SK-N-SH treated with all-trans-retinoic acid at 6 μM for 48 hours (cell line): ENCODE measurements around the gene PID1.

Experiments used
- ARNTL ChIP-seq: fragments of 450-650 bp; formaldehyde crosslinking; IDR thresholded peaks from 2 replicates; pipeline ENCODE4 v1.5.0; 2020; ENCODE audit warnings: low read depth, mild to moderate bottlenecking, moderate library complexity, borderline replicate concordance
- GLIS3 ChIP-seq: fragments of 250-450 bp; sonication (Bioruptor Pico); IDR thresholded peaks from 2 replicates; pipeline ENCODE4 v1.5.0; 2020; ENCODE audit warnings: mild to moderate bottlenecking, moderate library complexity
- OSR1 ChIP-seq: fragments of 250-450 bp; sonication (Bioruptor Pico); IDR thresholded peaks from 2 replicates; pipeline ENCODE4 v1.8.0; 2022; ENCODE audit warnings: moderate library complexity, mild to moderate bottlenecking, inconsistent platforms
- PPARA ChIP-seq: fragments of 250-450 bp; sonication (Bioruptor Pico); IDR thresholded peaks from 2 replicates; pipeline ENCODE4 v1.5.0; 2020; ENCODE audit warnings: mild to moderate bottlenecking, borderline replicate concordance
- RARB ChIP-seq: fragments of 250-450 bp; sonication (Bioruptor Pico); IDR thresholded peaks from 2 replicates; pipeline ENCODE4 v1.8.0; 2021; ENCODE audit warnings: mild to moderate bottlenecking, moderate library complexity
- TCF4 ChIP-seq: fragments of 250-450 bp; sonication (Bioruptor Pico); IDR thresholded peaks from 2 replicates; pipeline ENCODE4 v1.8.0; 2021; ENCODE audit warnings: mild to moderate bottlenecking, moderate library complexity, borderline replicate concordance
- TOX ChIP-seq: fragments of 250-450 bp; sonication (Bioruptor Pico); IDR thresholded peaks from 2 replicates; pipeline ENCODE4 v1.8.0; 2021; ENCODE audit warnings: mild to moderate bottlenecking, moderate library complexity, borderline replicate concordance
- ZNF70 ChIP-seq: fragments of 450-650 bp; formaldehyde crosslinking; IDR thresholded peaks from 2 replicates; pipeline ENCODE4 v1.5.0; 2020; ENCODE audit warnings: mild to moderate bottlenecking, moderate library complexity
- TF ChIP-seq, protein P1 (sequence below): fragments of 250-450 bp; sonication (Bioruptor Pico); IDR thresholded peaks from 2 replicates; pipeline ENCODE4 v1.8.0; 2020; ENCODE audit warnings: mild to moderate bottlenecking, moderate library complexity, borderline replicate concordance
- TF ChIP-seq, protein P2 (sequence below): fragments of 250-450 bp; sonication (Bioruptor Pico); IDR thresholded peaks from 2 replicates; pipeline ENCODE4 v1.5.1; 2021; ENCODE audit warnings: mild to moderate bottlenecking, moderate library complexity
- TF ChIP-seq, protein P3 (sequence below): fragments of 250-450 bp; sonication (Bioruptor Pico); IDR thresholded peaks from 2 replicates; pipeline ENCODE4 v1.5.0; 2020; ENCODE audit warnings: mild to moderate bottlenecking, moderate library complexity

DNA sequence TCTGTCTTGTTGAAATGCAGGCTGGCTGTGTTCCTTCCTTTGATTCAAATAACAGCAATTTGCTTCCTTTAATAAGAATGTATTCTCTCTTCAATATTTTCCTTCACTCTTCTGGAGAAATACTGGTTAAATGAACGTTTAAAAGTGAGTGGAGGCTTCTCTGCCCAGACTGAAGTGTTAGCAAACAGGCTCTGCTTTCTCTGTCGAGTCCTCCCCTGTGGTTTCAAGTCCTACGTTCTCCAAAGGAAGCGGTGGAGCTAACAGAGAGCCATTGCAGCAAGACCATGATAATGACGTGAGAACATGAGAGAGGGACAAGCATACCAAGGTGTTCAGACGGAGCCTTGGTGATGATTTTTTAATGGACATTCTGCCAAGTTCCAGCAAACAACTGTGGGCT is 26.2 kb upstream of the PID1 start:
- no peak for TF ChIP-seq PPARA (CRISPR knock-in tag)
- TF ChIP-seq, protein P1, sequence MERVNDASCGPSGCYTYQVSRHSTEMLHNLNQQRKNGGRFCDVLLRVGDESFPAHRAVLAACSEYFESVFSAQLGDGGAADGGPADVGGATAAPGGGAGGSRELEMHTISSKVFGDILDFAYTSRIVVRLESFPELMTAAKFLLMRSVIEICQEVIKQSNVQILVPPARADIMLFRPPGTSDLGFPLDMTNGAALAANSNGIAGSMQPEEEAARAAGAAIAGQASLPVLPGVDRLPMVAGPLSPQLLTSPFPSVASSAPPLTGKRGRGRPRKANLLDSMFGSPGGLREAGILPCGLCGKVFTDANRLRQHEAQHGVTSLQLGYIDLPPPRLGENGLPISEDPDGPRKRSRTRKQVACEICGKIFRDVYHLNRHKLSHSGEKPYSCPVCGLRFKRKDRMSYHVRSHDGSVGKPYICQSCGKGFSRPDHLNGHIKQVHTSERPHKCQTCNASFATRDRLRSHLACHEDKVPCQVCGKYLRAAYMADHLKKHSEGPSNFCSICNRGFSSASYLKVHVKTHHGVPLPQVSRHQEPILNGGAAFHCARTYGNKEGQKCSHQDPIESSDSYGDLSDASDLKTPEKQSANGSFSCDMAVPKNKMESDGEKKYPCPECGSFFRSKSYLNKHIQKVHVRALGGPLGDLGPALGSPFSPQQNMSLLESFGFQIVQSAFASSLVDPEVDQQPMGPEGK (CRISPR knock-in tag) = no peak
- TF ChIP-seq ZNF70 (CRISPR knock-in tag) = no peak
- TF ChIP-seq, protein P2, sequence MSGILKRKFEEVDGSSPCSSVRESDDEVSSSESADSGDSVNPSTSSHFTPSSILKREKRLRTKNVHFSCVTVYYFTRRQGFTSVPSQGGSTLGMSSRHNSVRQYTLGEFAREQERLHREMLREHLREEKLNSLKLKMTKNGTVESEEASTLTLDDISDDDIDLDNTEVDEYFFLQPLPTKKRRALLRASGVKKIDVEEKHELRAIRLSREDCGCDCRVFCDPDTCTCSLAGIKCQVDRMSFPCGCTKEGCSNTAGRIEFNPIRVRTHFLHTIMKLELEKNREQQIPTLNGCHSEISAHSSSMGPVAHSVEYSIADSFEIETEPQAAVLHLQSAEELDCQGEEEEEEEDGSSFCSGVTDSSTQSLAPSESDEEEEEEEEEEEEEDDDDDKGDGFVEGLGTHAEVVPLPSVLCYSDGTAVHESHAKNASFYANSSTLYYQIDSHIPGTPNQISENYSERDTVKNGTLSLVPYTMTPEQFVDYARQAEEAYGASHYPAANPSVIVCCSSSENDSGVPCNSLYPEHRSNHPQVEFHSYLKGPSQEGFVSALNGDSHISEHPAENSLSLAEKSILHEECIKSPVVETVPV (CRISPR knock-in tag) = no peak
- TF ChIP-seq TCF4 = no peak
- TF ChIP-seq TOX (CRISPR knock-in tag) = no peak
- TF ChIP-seq, protein P3, sequence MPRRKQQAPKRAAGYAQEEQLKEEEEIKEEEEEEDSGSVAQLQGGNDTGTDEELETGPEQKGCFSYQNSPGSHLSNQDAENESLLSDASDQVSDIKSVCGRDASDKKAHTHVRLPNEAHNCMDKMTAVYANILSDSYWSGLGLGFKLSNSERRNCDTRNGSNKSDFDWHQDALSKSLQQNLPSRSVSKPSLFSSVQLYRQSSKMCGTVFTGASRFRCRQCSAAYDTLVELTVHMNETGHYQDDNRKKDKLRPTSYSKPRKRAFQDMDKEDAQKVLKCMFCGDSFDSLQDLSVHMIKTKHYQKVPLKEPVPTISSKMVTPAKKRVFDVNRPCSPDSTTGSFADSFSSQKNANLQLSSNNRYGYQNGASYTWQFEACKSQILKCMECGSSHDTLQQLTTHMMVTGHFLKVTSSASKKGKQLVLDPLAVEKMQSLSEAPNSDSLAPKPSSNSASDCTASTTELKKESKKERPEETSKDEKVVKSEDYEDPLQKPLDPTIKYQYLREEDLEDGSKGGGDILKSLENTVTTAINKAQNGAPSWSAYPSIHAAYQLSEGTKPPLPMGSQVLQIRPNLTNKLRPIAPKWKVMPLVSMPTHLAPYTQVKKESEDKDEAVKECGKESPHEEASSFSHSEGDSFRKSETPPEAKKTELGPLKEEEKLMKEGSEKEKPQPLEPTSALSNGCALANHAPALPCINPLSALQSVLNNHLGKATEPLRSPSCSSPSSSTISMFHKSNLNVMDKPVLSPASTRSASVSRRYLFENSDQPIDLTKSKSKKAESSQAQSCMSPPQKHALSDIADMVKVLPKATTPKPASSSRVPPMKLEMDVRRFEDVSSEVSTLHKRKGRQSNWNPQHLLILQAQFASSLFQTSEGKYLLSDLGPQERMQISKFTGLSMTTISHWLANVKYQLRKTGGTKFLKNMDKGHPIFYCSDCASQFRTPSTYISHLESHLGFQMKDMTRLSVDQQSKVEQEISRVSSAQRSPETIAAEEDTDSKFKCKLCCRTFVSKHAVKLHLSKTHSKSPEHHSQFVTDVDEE (CRISPR knock-in tag) = no peak
- no peak for TF ChIP-seq RARB (CRISPR knock-in tag)
- no peak for TF ChIP-seq ARNTL (CRISPR knock-in tag)
- TF ChIP-seq GLIS3 (CRISPR knock-in tag) = no peak
- no peak for TF ChIP-seq OSR1 (CRISPR knock-in tag)
